GM21723 (cell line): ENCODE measurements around the gene HSF2BP.
"Not testable (repeated sequence)": the region's sequence is repeated elsewhere in the genome, so short reads cannot be mapped to it uniquely, and the experiment has no call there.

Source experiments
- ATAC-seq: cut with Tn5 transposase; IDR thresholded peaks from one replicate; pipeline ENCODE4 v1.9.1; 2021; ENCODE audit warnings: mild to moderate bottlenecking, moderate library complexity; ENCODE audit not compliant: unreplicated experiment

HSF2BP gene

GRCh38 chr21:43540561-43540960 lies 118.7 kb downstream of the HSF2BP start:
- ATAC-seq, result not testable (repeated sequence)

- ATAC-seq, result not testable (repeated sequence)
These were observed 136.7 kb downstream of the HSF2BP start for GRCh38 chr21:43522495-43523131.

GRCh38 chr21:43517701-43518100 lies 141.6 kb downstream of the HSF2BP start:
- ATAC-seq, result not testable (repeated sequence)

- ATAC-seq, result not testable (repeated sequence)
These were observed 142.2 kb downstream of the HSF2BP start for GRCh38 chr21:43516860-43517627.

GRCh38 chr21:43516295-43516847 lies 142.9 kb downstream of the HSF2BP start:
- ATAC-seq, result not testable (repeated sequence)

GRCh38 chr21:43514834-43515233 lies 144.5 kb downstream of the HSF2BP start:
- not testable (repeated sequence) for ATAC-seq

DNA sequence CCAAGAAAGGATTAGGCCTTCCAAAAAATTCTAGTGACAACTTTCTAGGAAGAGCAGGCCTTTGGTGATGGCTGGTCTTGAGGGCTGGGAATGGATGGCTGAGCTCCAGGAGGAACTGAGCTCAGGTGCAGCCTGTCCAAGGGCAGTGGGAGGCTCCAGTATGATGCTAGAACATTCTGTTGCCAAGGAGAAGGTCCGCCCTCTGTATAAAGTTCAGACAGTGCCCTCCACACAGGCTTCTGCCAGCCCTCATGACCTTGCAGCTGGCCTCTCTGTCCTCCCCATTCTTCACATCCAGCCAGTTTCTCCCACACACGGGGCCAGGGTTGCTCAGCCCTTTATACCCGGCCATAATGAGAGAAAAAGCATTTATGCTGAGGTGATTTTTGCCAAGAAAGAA lies 146.3 kb downstream of the HSF2BP start:
- ATAC-seq, result not testable (repeated sequence)

- not testable (repeated sequence) for ATAC-seq
These were observed 148.1 kb downstream of the HSF2BP start for GRCh38 chr21:43511209-43511608.

GRCh38 chr21:43510669-43511068 lies 148.6 kb downstream of the HSF2BP start:
- ATAC-seq, result not testable (repeated sequence)

- not testable (repeated sequence) for ATAC-seq
These were observed 155.4 kb downstream of the HSF2BP start for GRCh38 chr21:43503892-43504291.

DNA sequence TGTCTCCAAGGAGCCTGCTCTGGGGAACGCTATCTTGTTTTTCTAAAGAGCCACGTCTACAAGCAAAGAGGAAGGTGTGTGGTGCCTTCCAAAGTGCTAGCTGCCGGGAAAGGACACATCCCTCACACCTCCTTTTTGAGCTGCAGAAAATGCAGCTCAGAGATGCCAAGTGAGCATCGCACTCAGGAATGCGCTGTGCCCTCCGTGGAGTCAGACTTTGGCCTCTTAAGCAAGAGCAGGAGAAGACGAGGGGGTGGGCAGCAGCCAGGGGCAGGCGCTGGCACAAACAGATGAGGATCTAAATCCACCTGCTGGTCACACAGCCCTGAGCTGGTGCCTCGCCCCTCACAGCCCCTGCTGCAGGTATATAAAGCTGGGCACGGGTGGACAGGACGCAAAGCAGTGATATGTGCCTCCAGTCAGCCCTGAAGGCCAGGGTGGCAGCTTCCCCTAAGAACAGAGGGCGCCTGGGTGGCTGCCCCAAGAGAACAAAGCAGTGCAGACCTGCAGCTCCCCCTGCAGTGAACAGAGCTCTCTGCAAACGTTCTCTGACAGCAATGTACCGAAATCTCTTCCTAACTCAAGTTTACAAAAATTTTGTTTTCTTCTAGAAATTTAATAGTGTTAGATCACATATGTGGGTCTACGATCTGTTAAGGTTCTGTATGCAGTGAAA lies 156.1 kb downstream of the HSF2BP start:
- not testable (repeated sequence) for ATAC-seq

DNA sequence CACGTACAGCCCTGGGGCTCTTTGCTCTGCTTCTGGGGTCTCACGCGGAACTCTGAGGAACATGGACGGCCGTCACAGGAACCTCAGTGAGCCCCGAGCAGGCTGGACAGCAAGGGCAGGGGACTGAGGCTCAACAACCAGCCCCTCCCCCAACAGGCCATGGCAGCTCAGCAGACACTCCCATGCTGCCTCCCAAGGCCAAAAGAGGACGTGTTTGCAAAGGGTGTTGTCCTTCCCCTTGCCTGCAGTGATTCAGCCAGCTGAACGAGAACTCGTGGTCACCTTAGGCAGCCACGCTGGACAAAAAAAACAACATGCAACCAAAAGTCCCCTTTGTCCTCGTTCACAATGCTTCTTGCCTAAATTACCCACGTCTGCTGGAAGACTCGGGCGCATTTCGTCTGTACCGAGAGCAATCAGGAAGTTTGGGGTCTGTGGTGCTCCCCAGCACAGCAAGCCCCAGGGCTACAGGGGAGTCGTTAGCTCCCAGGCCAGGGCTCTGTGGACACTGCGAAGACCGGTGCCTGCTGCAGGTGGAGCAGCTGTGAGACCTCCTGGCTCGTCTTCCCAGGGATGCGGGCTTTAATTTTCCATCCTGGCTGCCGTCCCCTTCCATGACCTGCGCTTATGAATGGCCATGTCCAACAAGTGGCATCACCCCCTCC lies 156.7 kb downstream of the HSF2BP start:
- ATAC-seq, result not testable (repeated sequence)

DNA sequence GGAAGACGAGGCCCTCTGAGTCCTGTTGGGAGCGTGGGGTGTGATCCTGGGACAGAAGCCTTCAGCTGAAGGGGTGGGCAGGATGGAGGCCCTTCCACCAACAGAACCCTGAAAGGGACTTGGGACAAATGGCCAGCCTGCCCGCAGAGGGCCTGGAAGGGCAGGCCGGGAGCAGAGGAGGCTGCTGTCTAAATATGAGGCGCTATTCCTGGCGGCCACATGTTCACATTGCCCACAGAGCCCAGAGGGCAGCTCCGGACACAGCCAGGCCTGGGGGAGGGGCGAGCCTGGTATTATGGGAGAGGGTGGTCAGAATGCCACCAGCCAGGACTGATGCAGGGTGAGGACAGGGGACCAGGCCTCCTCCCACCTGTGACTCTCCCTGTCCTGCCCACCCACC lies 160.4 kb downstream of the HSF2BP start:
- ATAC-seq, result not testable (repeated sequence)

- ATAC-seq, result not testable (repeated sequence)
These were observed 161.2 kb downstream of the HSF2BP start for GRCh38 chr21:43498065-43498464.

GRCh38 chr21:43494279-43495012 lies 164.8 kb downstream of the HSF2BP start:
- ATAC-seq, result not testable (repeated sequence)

DNA sequence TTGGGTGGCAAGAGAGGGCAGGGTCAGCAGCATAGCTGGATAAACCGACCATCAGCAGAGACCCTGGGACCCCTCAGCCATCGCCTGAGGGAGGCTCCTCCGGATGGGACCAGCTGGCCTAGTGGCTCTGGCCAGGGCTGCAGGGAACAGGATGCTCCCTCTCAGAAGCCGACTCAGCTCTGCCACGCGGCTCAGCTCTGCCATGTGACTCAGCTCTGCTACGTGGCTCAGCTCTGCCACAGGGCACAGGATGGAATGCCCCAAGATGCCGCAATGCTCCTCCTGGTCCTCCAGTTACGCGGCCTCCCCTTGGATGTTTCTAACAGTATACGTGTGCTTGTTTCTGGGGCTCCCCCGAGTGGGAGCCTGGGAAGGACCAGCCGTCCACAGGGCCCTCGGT lies 165.8 kb downstream of the HSF2BP start:
- not testable (repeated sequence) for ATAC-seq

DNA sequence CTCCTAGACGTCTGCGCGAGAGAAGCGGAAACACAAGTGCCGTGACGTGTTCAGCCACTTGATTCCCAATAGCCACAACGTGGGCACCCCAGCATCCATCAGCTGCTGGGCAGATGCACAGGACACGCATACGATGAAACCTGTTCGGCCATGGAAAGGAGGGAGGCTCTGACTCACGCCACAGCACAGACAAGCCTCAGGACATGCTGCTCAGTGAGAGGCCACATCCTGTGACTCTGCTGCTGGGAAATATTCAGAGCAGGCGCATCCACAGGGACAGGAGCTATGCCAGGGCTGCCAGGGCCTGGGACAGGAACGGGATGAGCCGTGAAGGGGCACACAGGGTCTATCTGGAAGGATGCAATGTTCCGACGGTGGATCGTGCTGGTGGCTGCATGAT lies 171.1 kb downstream of the HSF2BP start:
- ATAC-seq, result not testable (repeated sequence)

- ATAC-seq, result not testable (repeated sequence)
These were observed 173.2 kb downstream of the HSF2BP start for GRCh38 chr21:43486051-43486450.

DNA sequence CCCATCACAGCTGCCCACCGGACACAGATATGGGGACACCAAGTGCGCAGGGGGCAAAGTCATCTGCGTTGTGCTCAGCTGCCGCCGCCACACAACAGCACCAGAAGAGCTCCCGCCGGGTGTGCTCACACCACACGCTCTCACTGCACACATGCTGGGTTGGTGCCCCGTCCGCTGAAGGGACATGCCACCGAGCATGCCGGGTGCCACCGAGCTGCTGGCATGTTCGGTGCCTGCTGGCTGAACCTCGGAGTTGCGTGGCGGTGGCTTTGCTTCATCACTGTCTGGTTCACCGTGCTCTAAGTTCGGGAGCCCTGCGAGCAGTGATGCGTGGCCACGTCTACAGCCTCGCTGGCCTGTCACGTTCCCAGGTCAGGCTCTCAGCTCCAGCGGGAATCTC lies 174.3 kb downstream of the HSF2BP start:
- ATAC-seq, result not testable (repeated sequence)

GRCh38 chr21:43479197-43479596 lies 180.1 kb downstream of the HSF2BP start:
- ATAC-seq, result not testable (repeated sequence)
